Measurements from ENCODE around the gene TCF12.

Gene TCF12

GRCh38 chr15:56918046-56918938 is at the start of gene TCF12:
TSS of gene TCF12 (plus strand) at chr15:56918644. CDS start at chr15:56919914, 1,270 bp downstream.
- DNase-seq (ENCODE audit: low spot score) = peak; percentile 93

GRCh38 chr15:56869573-56869972 is 48.9 kb upstream of the TCF12 start:
- no peak overlapping the region for H3K4me3 Mint-ChIP-seq
- no peaks in the 10 kb centered on the region for H3K36me3 Mint-ChIP-seq (ENCODE audit: low read depth)
- peak; percentile 14 for DNase-seq (ENCODE audit: low spot score)
- H3K9me3 Mint-ChIP-seq = no peaks in the 10 kb centered on the region
- H3K27ac Mint-ChIP-seq = no peak overlapping the region
- peaks cover 3% of the 10 kb centered on the region for H3K27me3 Mint-ChIP-seq (ENCODE audit: low read depth)
- H3K4me1 Mint-ChIP-seq (ENCODE audit: low read depth) = no peaks in the 10 kb centered on the region

More at GRCh38 chr15:56918046-56918938, at the start of gene TCF12:
- H3K36me3 Mint-ChIP-seq (ENCODE audit: low read depth) = peaks cover 18% of the 10 kb centered on the region
- H3K27ac Mint-ChIP-seq = peak within 1 kb of the TSS; percentile 71
- H3K27me3 Mint-ChIP-seq (ENCODE audit: low read depth) = no peaks in the 10 kb centered on the region
- peaks cover 23% of the 10 kb centered on the region for H3K4me1 Mint-ChIP-seq (ENCODE audit: low read depth)
- H3K4me3 Mint-ChIP-seq = peak within 1 kb of the TSS; percentile 79
- no peaks in the 10 kb centered on the region for H3K9me3 Mint-ChIP-seq

- Mint-ChIP-seq H3K36me3 (ENCODE audit: low read depth) (no peaks in the 10 kb centered on the region), H3K27ac (no peak overlapping the region), H3K4me1 (ENCODE audit: low read depth) (no peaks in the 10 kb centered on the region), H3K9me3 (no peaks in the 10 kb centered on the region), H3K4me3 (no peak overlapping the region), H3K27me3 (ENCODE audit: low read depth) (no peaks in the 10 kb centered on the region)
- no peak for DNase-seq (ENCODE audit: low spot score)
Observed at GRCh38 chr15:56871185-56871584, 47.3 kb upstream of the TCF12 start.

- Mint-ChIP-seq H3K4me3 (no peak overlapping the region), H3K4me1 (ENCODE audit: low read depth) (no peaks in the 10 kb centered on the region), H3K27ac (no peak overlapping the region), H3K36me3 (ENCODE audit: low read depth) (no peaks in the 10 kb centered on the region), H3K27me3 (ENCODE audit: low read depth) (no peaks in the 10 kb centered on the region), H3K9me3 (no peaks in the 10 kb centered on the region)
- no peak for DNase-seq (ENCODE audit: low spot score)
Observed at GRCh38 chr15:56871867-56872266, 46.6 kb upstream of the TCF12 start.

- no peaks in the 10 kb centered on the region for H3K9me3 Mint-ChIP-seq
- no peak overlapping the region for H3K27ac Mint-ChIP-seq
- H3K4me3 Mint-ChIP-seq = no peak overlapping the region
- no peak for DNase-seq (ENCODE audit: low spot score)
- no peaks in the 10 kb centered on the region for H3K36me3 Mint-ChIP-seq (ENCODE audit: low read depth)
- no peaks in the 10 kb centered on the region for H3K4me1 Mint-ChIP-seq (ENCODE audit: low read depth)
- peaks cover 11% of the 10 kb centered on the region for H3K27me3 Mint-ChIP-seq (ENCODE audit: low read depth)
Observed at GRCh38 chr15:56877255-56877970, 41.0 kb upstream of the TCF12 start.

- Mint-ChIP-seq H3K27ac (no peak overlapping the region), H3K36me3 (ENCODE audit: low read depth) (no peaks in the 10 kb centered on the region), H3K4me3 (no peak overlapping the region), H3K9me3 (no peaks in the 10 kb centered on the region), H3K4me1 (ENCODE audit: low read depth) (no peaks in the 10 kb centered on the region), H3K27me3 (ENCODE audit: low read depth) (peaks cover 14% of the 10 kb centered on the region)
- no peak for DNase-seq (ENCODE audit: low spot score)
Observed at GRCh38 chr15:56879502-56879901, 38.9 kb upstream of the TCF12 start.

GRCh38 chr15:56883088-56883487 is 35.4 kb upstream of the TCF12 start:
- H3K4me3 Mint-ChIP-seq = no peak overlapping the region
- H3K4me1 Mint-ChIP-seq (ENCODE audit: low read depth) = peaks cover 13% of the 10 kb centered on the region
- peaks cover 14% of the 10 kb centered on the region for H3K27me3 Mint-ChIP-seq (ENCODE audit: low read depth)
- DNase-seq (ENCODE audit: low spot score) = no peak
- no peaks in the 10 kb centered on the region for H3K36me3 Mint-ChIP-seq (ENCODE audit: low read depth)
- no peak overlapping the region for H3K27ac Mint-ChIP-seq
- H3K9me3 Mint-ChIP-seq = no peaks in the 10 kb centered on the region

GRCh38 chr15:56886363-56886931 is 32.0 kb upstream of the TCF12 start:
- Mint-ChIP-seq H3K36me3 (ENCODE audit: low read depth) (no peaks in the 10 kb centered on the region), H3K27me3 (ENCODE audit: low read depth) (peaks cover 7% of the 10 kb centered on the region), H3K4me1 (ENCODE audit: low read depth) (peaks cover 21% of the 10 kb centered on the region), H3K9me3 (no peaks in the 10 kb centered on the region), H3K4me3 (peak overlapping the region; percentile 83), H3K27ac (peak overlapping the region; percentile 16)
- no peak for DNase-seq (ENCODE audit: low spot score)

- H3K4me3 Mint-ChIP-seq = peak overlapping the region; percentile 83
- peak; percentile 85 for DNase-seq (ENCODE audit: low spot score)
- no peaks in the 10 kb centered on the region for H3K36me3 Mint-ChIP-seq (ENCODE audit: low read depth)
- no peaks in the 10 kb centered on the region for H3K9me3 Mint-ChIP-seq
- H3K4me1 Mint-ChIP-seq (ENCODE audit: low read depth) = peaks cover 21% of the 10 kb centered on the region
- peak overlapping the region; percentile 52 for H3K27ac Mint-ChIP-seq
- peaks cover 5% of the 10 kb centered on the region for H3K27me3 Mint-ChIP-seq (ENCODE audit: low read depth)
Observed at GRCh38 chr15:56886932-56887781, 31.3 kb upstream of the TCF12 start.

- Mint-ChIP-seq H3K9me3 (no peaks in the 10 kb centered on the region), H3K4me3 (peak overlapping the region; percentile 83), H3K4me1 (ENCODE audit: low read depth) (peaks cover 21% of the 10 kb centered on the region), H3K36me3 (ENCODE audit: low read depth) (no peaks in the 10 kb centered on the region), H3K27me3 (ENCODE audit: low read depth) (no peaks in the 10 kb centered on the region), H3K27ac (peak overlapping the region; percentile 52)
- no peak for DNase-seq (ENCODE audit: low spot score)
Observed at GRCh38 chr15:56887782-56888438, 30.5 kb upstream of the TCF12 start.

GRCh38 chr15:56890038-56890437 is 28.4 kb upstream of the TCF12 start:
- Mint-ChIP-seq H3K4me3 (no peak overlapping the region), H3K36me3 (ENCODE audit: low read depth) (no peaks in the 10 kb centered on the region), H3K27me3 (ENCODE audit: low read depth) (no peaks in the 10 kb centered on the region), H3K27ac (no peak overlapping the region), H3K9me3 (no peaks in the 10 kb centered on the region), H3K4me1 (ENCODE audit: low read depth) (peaks cover 21% of the 10 kb centered on the region)
- no peak for DNase-seq (ENCODE audit: low spot score)

GRCh38 chr15:56891852-56892440 is 26.5 kb upstream of the TCF12 start:
- no peaks in the 10 kb centered on the region for H3K9me3 Mint-ChIP-seq
- H3K36me3 Mint-ChIP-seq (ENCODE audit: low read depth) = no peaks in the 10 kb centered on the region
- peaks cover 3% of the 10 kb centered on the region for H3K27me3 Mint-ChIP-seq (ENCODE audit: low read depth)
- no peak for DNase-seq (ENCODE audit: low spot score)
- no peak overlapping the region for H3K27ac Mint-ChIP-seq
- no peak overlapping the region for H3K4me3 Mint-ChIP-seq
- peaks cover 15% of the 10 kb centered on the region for H3K4me1 Mint-ChIP-seq (ENCODE audit: low read depth)

All from T-helper 2 cell treated with Interferon-gamma antibody and Interleukin-4, amounts not matched to agents 5 μg/mL and 100 μg/mL, for 36 hours (primary cell).